Left hindlimb (tissue), 1 donor: ENCODE measurements around the gene TREML4.
"Not testable (repeated sequence)": the region's sequence is repeated elsewhere in the genome, so short reads cannot be mapped to it uniquely, and the experiment has no call there.

Experiments
- DNase-seq: peaks from one replicate; pipeline ENCODE4 v3.0.0-alpha.2; 2018

TREML4 gene

GRCh38 chr6:41228096-41228495 lies at the start of gene TREML4:
TREML4 (plus strand) TSS chr6:41228349; CDS start chr6:41228428, 79 bp downstream.
- DNase-seq: no peak

- no peak for DNase-seq
These were observed 49.0 kb upstream of the TREML4 start for GRCh38 chr6:41179163-41179562.

GRCh38 chr6:41181566-41181965 lies 46.6 kb upstream of the TREML4 start:
- DNase-seq: no peak

GRCh38 chr6:41182069-41183034 lies 45.8 kb upstream of the TREML4 start:
- no peak for DNase-seq

- no peak for DNase-seq
These were observed 43.4 kb upstream of the TREML4 start for GRCh38 chr6:41184761-41185160.

- DNase-seq: no peak
These were observed 42.1 kb upstream of the TREML4 start for GRCh38 chr6:41186031-41186562.

GRCh38 chr6:41187924-41188886 lies 39.9 kb upstream of the TREML4 start:
- DNase-seq: no peak

- not testable (repeated sequence) for DNase-seq
These were observed 39.1 kb upstream of the TREML4 start for GRCh38 chr6:41189046-41189445.

- no peak for DNase-seq
These were observed 38.2 kb upstream of the TREML4 start for GRCh38 chr6:41189967-41190366.

- no peak for DNase-seq
These were observed 37.4 kb upstream of the TREML4 start for GRCh38 chr6:41190791-41191190.

- DNase-seq: no peak
These were observed 36.6 kb upstream of the TREML4 start for GRCh38 chr6:41191569-41191968.

- no peak for DNase-seq
These were observed 34.9 kb upstream of the TREML4 start for GRCh38 chr6:41193171-41193734.

GRCh38 chr6:41193884-41194283 lies 34.3 kb upstream of the TREML4 start:
- DNase-seq: no peak

GRCh38 chr6:41194386-41194785 lies 33.8 kb upstream of the TREML4 start:
- DNase-seq: no peak

- no peak for DNase-seq
These were observed 30.9 kb upstream of the TREML4 start for GRCh38 chr6:41197234-41197633.

- DNase-seq: no peak
These were observed 28.4 kb upstream of the TREML4 start for GRCh38 chr6:41199552-41200246.

- DNase-seq: no peak
These were observed 27.8 kb upstream of the TREML4 start for GRCh38 chr6:41200296-41200900.

- DNase-seq: no peak
These were observed 27.0 kb upstream of the TREML4 start, which contains the start of gene TREML2 for GRCh38 chr6:41200901-41201763. TREML2 (minus strand) TSS chr6:41201149; CDS start chr6:41201008, 141 bp downstream.

GRCh38 chr6:41201764-41202173 lies 26.4 kb upstream of the TREML4 start:
- no peak for DNase-seq

- DNase-seq: no peak
These were observed 24.0 kb upstream of the TREML4 start for GRCh38 chr6:41204156-41204555.
